Mesenchymal stem cell (in vitro differentiated cells and primary cell): ENCODE measurements around the gene TRIAP1.

Experiments used
- DNase-seq: peaks from one replicate; pipeline ENCODE4 v3.0.0-alpha.2; 2013
- H2AFZ ChIP-seq: one replicate; pipeline ENCODE4 v1.6.1; 2013; ENCODE audit warnings: low read depth, mild to moderate bottlenecking, control low read depth, inconsistent platforms, low read length, moderate library complexity
- H2AK5ac ChIP-seq: 2 replicates; pipeline ENCODE4 v1.6.1; 2013; ENCODE audit warnings: low read length, moderate library complexity, mild to moderate bottlenecking, inconsistent platforms; ENCODE audit not compliant: severe bottlenecking
- H2BK120ac ChIP-seq: one replicate; pipeline ENCODE4 v1.6.1; 2013; ENCODE audit warnings: low read depth, mild to moderate bottlenecking, inconsistent platforms, low read length, moderate library complexity
- H2BK12ac ChIP-seq, 2 experiments: one replicate each; pipeline ENCODE4 v1.6.1; 2013; ENCODE audit warnings: inconsistent platforms in 2 of 2, low read length in 2 of 2, mild to moderate bottlenecking in 2 of 2, moderate library complexity in 2 of 2, control low read depth in 1 of 2
- H2BK15ac ChIP-seq: one replicate; pipeline ENCODE4 v1.6.1; 2013; ENCODE audit warnings: mild to moderate bottlenecking, low read depth, inconsistent platforms; ENCODE audit not compliant: poor library complexity, severe bottlenecking
- H2BK5ac ChIP-seq: 2 replicates; pipeline ENCODE4 v1.6.1; 2013; ENCODE audit warnings: low read depth, mild to moderate bottlenecking, low read length, control low read depth, inconsistent platforms; ENCODE audit not compliant: poor library complexity, severe bottlenecking
- H3K14ac ChIP-seq, 2 experiments: one replicate each; pipeline ENCODE4 v1.6.1; 2013; ENCODE audit warnings: inconsistent platforms in 2 of 2, low read length in 2 of 2, control low read depth in 1 of 2, mild to moderate bottlenecking in 1 of 2, moderate library complexity in 1 of 2
- H3K18ac ChIP-seq, 2 experiments: one replicate each; pipeline ENCODE4 v1.6.1; 2013; ENCODE audit warnings: inconsistent platforms in 2 of 2, low read length in 2 of 2, control low read depth in 1 of 2, low read depth in 1 of 2, mild to moderate bottlenecking in 1 of 2
- H3K23ac ChIP-seq, 2 experiments: one replicate each; pipeline ENCODE4 v1.6.1; 2013; ENCODE audit warnings: inconsistent platforms in 2 of 2, low read length in 2 of 2, mild to moderate bottlenecking in 2 of 2, moderate library complexity in 2 of 2, control low read depth in 1 of 2
- H3K27ac ChIP-seq: 2 replicates; pipeline ENCODE4 v1.5.1; 2013; ENCODE audit warnings: mild to moderate bottlenecking, moderate library complexity, low read length, control low read depth, inconsistent platforms; ENCODE audit not compliant: poor library complexity, severe bottlenecking
- H3K27me3 ChIP-seq, 2 experiments: 2 replicates each; pipeline versions ENCODE4 v1.6.1 to v1.7.0; 2013; ENCODE audit warnings: low read length in 2 of 2, mild to moderate bottlenecking in 2 of 2, moderate library complexity in 2 of 2, control low read depth in 1 of 2, inconsistent platforms in 1 of 2; ENCODE audit not compliant: control insufficient read depth in 1 of 2, insufficient read depth in 1 of 2
- H3K36me3 ChIP-seq, 2 experiments: 2 replicates each; pipeline versions ENCODE4 v1.6.1 to v1.7.0; 2013; ENCODE audit warnings: low read length in 2 of 2, control low read depth in 1 of 2, inconsistent platforms in 1 of 2, low read depth in 1 of 2, mild to moderate bottlenecking in 1 of 2; ENCODE audit not compliant: insufficient read depth in 2 of 2, control insufficient read depth in 1 of 2
- H3K4ac ChIP-seq, 2 experiments: one replicate each; pipeline ENCODE4 v1.6.1; 2013; ENCODE audit warnings: inconsistent platforms in 2 of 2, low read length in 2 of 2, mild to moderate bottlenecking in 2 of 2, moderate library complexity in 2 of 2, control low read depth in 1 of 2, low read depth in 1 of 2
- H3K4me1 ChIP-seq: 2 replicates; pipeline ENCODE4 v1.6.1; 2013; ENCODE audit warnings: low read depth, low read length, control low read depth; ENCODE audit not compliant: control insufficient read depth, insufficient read depth
- H3K4me2 ChIP-seq: 2 replicates; pipeline ENCODE4 v1.6.1; 2013; ENCODE audit warnings: low read length, mild to moderate bottlenecking, inconsistent platforms; ENCODE audit not compliant: poor library complexity, severe bottlenecking
- H3K4me3 ChIP-seq, 2 experiments: 2 replicates each; pipeline versions ENCODE4 v1.5.1 to v1.7.0; 2013; ENCODE audit warnings: low read length in 2 of 2, mild to moderate bottlenecking in 2 of 2, control low read depth in 1 of 2, low read depth in 1 of 2; ENCODE audit not compliant: insufficient read depth in 1 of 2
- H3K79me1 ChIP-seq: replicated peaks from 2 replicates; pipeline ENCODE4 v1.6.1; 2013; ENCODE audit warnings: mild to moderate bottlenecking, control low read depth, low read length, inconsistent platforms; ENCODE audit not compliant: poor library complexity, severe bottlenecking
- H3K9ac ChIP-seq: 2 replicates; pipeline ENCODE4 v1.7.0; 2013; ENCODE audit warnings: mild to moderate bottlenecking, low read length, moderate library complexity
- H3K9me3 ChIP-seq: 2 replicates; pipeline ENCODE4 v1.7.0; 2013; ENCODE audit warnings: mild to moderate bottlenecking, low read length; ENCODE audit not compliant: control insufficient read depth
- H4K8ac ChIP-seq: one replicate; pipeline ENCODE4 v1.6.1; 2013; ENCODE audit warnings: inconsistent platforms, mild to moderate bottlenecking, low read length, moderate library complexity
- H4K91ac ChIP-seq: one replicate; pipeline ENCODE4 v1.6.1; 2013; ENCODE audit warnings: mild to moderate bottlenecking, low read length, inconsistent platforms
- WGBS: methylation state at CpG from one replicate; pipeline ENCODE4 v1.1.7; 2013; ENCODE audit warnings: mixed read lengths; 5-methylcytosine and 5-hydroxymethylcytosine counted together

TRIAP1 gene

DNA sequence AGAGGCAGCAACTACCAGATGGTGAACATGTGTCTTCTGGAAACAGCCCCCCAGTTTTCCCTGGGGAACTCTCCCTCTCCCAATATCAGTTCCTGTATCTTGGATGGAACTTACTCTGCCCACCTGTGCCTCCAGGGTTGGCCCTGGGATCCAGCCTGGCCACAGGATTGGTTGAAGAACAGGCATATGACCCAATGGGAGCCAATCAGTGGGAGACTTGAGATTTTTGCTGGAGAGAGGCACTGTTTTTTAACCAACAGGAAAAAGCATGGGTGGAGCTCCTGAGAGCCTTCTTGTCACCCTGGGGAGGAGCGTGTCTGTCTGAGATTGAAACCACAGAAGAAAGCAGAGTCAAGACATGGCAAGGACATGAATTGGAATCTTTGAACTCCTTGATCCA is 41.9 kb downstream of the TRIAP1 start:
- Histone ChIP-seq H2AK5ac (no peak overlapping the region), H2BK15ac (no peak overlapping the region), H3K9ac (no peak overlapping the region), H4K8ac (no peak overlapping the region), H3K79me1 (no peaks in the 10 kb centered on the region), H3K27me3 (peaks cover 11 to 25% of the 10 kb centered on the region in 2 experiments), H3K36me3 (no peaks in the 10 kb centered on the region), H2BK12ac (no peak overlapping the region), H4K91ac (no peak overlapping the region), H3K4me2 (no peak overlapping the region), H3K4me3 (no peak overlapping the region), H2BK120ac (no peak overlapping the region), H3K23ac (no peak overlapping the region), H3K4me1 (no peaks in the 10 kb centered on the region), H3K27ac (no peak overlapping the region), H2AFZ (no peak overlapping the region), H3K18ac (no peak overlapping the region), H3K4ac (no peak overlapping the region), H2BK5ac (no peak overlapping the region), H3K9me3 (no peaks in the 10 kb centered on the region), H3K14ac (no peak overlapping the region)
- no peak for DNase-seq
- 88% methylated on average over 1 of the region's 1 CpG for whole genome bisulfite sequencing

GRCh38 chr12:120403869-120404268 is 42.3 kb downstream of the TRIAP1 start:
- Histone ChIP-seq H2BK5ac (no peak overlapping the region), H3K9me3 (no peaks in the 10 kb centered on the region), H3K4me3 (no peak overlapping the region), H3K9ac (no peak overlapping the region), H3K4me1 (no peaks in the 10 kb centered on the region), H3K79me1 (no peaks in the 10 kb centered on the region), H2AK5ac (no peak overlapping the region), H4K8ac (no peak overlapping the region), H2BK15ac (no peak overlapping the region), H3K27me3 (peaks cover 11 to 25% of the 10 kb centered on the region in 2 experiments), H3K27ac (no peak overlapping the region), H2AFZ (no peak overlapping the region), H3K4ac (no peak overlapping the region), H2BK12ac (no peak overlapping the region), H2BK120ac (no peak overlapping the region), H3K4me2 (no peak overlapping the region), H3K14ac (no peak overlapping the region), H4K91ac (no peak overlapping the region), H3K23ac (no peak overlapping the region), H3K18ac (no peak overlapping the region), H3K36me3 (no peaks in the 10 kb centered on the region)
- WGBS: 88% methylated on average over 3 of the region's 3 CpGs
- DNase-seq: no peak

DNA sequence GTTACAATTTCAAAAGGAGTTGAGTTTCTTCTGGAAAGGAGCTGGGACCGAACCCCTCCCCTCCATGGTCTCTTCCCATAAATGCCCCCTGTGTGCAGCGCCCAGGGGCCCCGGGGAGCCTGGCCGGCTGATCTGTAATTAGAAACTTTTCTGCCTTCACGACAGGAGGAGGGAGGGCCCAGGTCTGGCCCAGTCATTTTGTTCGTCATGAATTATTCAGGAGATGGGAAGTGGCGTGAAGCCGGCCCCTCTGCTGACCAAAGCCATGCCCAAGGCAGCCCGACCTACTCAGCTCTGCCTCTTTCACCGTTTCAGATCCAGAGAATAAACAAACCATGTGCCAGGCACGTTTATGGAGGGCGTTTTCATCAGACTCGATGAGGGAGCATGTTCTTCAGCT is 44.0 kb downstream of the TRIAP1 start:
- Histone ChIP-seq H2BK12ac (peak overlapping the region in 1 of 2 experiments; percentile 47), H3K9me3 (no peaks in the 10 kb centered on the region), H3K27me3 (peaks cover 11 to 37% of the 10 kb centered on the region in 2 experiments), H3K23ac (no peak overlapping the region), H3K4ac (no peak overlapping the region), H3K4me2 (no peak overlapping the region), H3K4me3 (no peak overlapping the region), H2AK5ac (no peak overlapping the region), H2BK5ac (no peak overlapping the region), H2AFZ (no peak overlapping the region), H3K18ac (peak overlapping the region in 1 of 2 experiments; percentile 5), H3K79me1 (no peaks in the 10 kb centered on the region), H2BK120ac (no peak overlapping the region), H3K9ac (no peak overlapping the region), H3K4me1 (no peaks in the 10 kb centered on the region), H3K14ac (no peak overlapping the region), H2BK15ac (no peak overlapping the region), H4K91ac (no peak overlapping the region), H3K27ac (no peak overlapping the region), H3K36me3 (no peaks in the 10 kb centered on the region), H4K8ac (peak overlapping the region; percentile 0)
- DNase-seq: no peak
- WGBS: 24% methylated on average over 12 of the region's 13 CpGs

GRCh38 chr12:120399531-120399930 is 46.7 kb downstream of the TRIAP1 start:
- no peaks in the 10 kb centered on the region for H3K79me1 ChIP-seq
- no peak overlapping the region for H3K18ac ChIP-seq
- H2BK12ac ChIP-seq: no peak overlapping the region
- H3K36me3 ChIP-seq: no peaks in the 10 kb centered on the region
- no peak overlapping the region for H3K14ac ChIP-seq
- no peak overlapping the region for H3K23ac ChIP-seq
- peak; percentile 89 for DNase-seq
- H3K4me3 ChIP-seq: no peak overlapping the region
- H2AFZ ChIP-seq: no peak overlapping the region
- H3K4me2 ChIP-seq: no peak overlapping the region
- H2BK5ac ChIP-seq: no peak overlapping the region
- no peak overlapping the region for H4K91ac ChIP-seq
- no peak overlapping the region for H3K4ac ChIP-seq
- H2BK120ac ChIP-seq: no peak overlapping the region
- H2BK15ac ChIP-seq: no peak overlapping the region
- no peak overlapping the region for H3K27ac ChIP-seq
- H4K8ac ChIP-seq: no peak overlapping the region
- H3K9ac ChIP-seq: no peak overlapping the region
- no peaks in the 10 kb centered on the region for H3K4me1 ChIP-seq
- H2AK5ac ChIP-seq: no peak overlapping the region
- no peaks in the 10 kb centered on the region for H3K9me3 ChIP-seq
- peaks cover 22 to 53% of the 10 kb centered on the region in 2 experiments for H3K27me3 ChIP-seq
- 33% methylated on average over 3 of the region's 5 CpGs for WGBS
